C4-2B (cell line): Measurements from ENCODE around the gene SH3PXD2B.

Experiments used
- CTCF ChIP-seq: fragments of 450-650 bp; conservative IDR thresholded peaks from 2 replicates; pipeline ENCODE4 v1.5.1; 2017; ENCODE audit warnings: mild to moderate bottlenecking
- ZFX ChIP-seq: fragments of 450-650 bp; IDR thresholded peaks from 2 replicates; pipeline ENCODE4 v1.6.1; 2017

GRCh38 chr5:172347496-172348052 is 106.8 kb downstream of the SH3PXD2B start:
- TF ChIP-seq CTCF (no peak), ZFX (no peak)
